NCI-H345 (cell line): ENCODE data around the gene DPM1.
"Not testable (repeated sequence)": the region's sequence is repeated elsewhere in the genome, so short reads cannot be mapped to it uniquely, and the experiment has no call there.

Experiments used
- DNase-seq: peaks from one replicate; lab custom pipeline; 2025; lab: John Stamatoyannopoulos, UW

DPM1 gene

DNA sequence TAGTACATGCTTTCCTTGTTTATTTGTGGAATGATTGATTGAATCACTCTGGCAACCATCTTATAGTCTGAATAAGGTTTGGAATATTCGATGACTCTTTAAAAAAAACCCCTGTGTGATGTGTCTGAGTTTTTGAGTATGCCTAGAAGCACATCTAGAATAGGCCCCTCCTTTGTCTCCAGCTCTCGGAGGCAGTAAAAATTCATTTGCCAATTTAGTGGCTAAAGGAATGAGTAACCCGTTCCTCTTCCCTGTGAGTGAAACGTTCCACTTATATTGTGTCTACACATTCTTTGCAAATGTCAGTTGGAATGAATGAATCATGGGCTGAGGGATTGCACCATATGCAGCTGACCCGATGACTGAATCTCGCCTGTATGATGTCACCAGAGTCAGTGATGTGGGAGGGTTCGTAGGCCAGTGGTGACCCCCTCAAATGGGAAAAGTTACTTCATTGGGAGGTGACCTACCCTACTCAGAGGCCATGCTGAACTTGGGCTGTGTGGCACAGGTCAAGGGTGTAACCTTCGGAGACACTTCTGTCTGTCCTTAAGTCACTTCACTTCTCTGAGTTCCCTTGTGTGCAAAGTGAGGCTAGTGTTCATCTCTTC, 21.8 kb upstream of the DPM1 start:
- DNase-seq, result no peak

DNA sequence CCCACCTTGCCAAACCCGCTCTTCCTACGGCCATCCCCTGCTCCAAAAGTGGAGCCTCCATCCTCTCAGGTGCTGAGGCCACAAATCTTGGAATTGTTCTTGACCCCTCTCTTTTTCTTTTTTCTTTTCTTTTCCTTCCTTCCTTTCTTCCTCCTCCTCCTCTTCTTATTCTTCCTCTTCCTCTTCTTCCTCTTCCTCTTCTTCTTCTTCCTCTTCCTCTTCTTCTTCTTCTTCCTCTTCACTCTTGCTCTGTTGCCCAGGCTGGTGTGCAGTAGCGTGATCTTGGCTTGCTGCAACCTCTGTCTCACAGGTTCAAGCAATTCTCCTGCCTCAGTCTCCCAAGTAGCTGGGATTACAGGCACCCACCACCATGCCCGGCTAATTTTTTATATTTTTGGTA, 20.2 kb upstream of the DPM1 start:
- not testable (repeated sequence) for DNase-seq

DNA sequence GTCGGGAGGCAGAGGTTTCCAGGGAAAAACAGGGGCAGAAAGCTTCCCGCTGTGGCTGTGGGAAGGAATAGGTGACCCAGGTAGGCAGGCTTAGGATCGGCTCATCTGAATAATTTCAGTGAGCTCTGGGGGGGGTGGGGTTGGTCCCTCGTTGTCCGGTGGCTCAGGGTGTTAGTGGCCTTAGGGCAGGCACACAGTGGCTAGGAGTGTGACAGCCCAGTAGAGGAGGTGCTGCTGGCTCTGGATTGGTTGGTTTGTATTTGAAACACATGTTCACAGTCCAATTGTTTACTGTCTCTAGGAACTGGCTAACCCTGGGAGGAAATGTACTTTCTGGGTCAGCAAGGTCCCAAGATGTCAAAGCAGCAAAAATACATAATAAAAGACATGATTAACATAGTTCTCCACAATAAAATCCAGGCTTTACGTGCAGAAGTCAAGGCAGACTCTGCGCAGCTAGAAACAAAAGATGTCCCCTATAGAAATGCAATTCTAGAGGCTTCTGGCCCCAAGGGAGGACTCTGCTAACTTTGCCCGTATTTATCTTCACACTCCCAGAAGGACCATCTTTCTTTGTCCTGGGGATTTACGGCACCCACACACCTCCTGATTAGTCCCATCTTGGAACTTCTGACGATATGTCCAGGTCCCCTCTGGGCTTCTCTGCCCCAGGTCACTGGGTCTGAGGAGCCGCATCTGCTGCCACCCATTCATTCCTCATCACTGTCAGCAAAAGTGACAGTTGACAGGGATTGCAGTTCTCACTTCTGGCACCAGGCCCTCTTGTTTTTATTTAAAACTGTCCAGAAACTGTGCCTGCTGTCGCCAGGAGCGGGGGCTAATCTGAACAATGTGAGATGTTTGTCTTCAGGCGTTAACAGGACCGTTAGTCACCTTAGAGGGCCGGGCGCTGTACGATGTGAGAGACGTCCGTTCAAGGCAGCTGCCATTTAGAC, 19.0 kb upstream of the DPM1 start:
- no peak for DNase-seq

DNA sequence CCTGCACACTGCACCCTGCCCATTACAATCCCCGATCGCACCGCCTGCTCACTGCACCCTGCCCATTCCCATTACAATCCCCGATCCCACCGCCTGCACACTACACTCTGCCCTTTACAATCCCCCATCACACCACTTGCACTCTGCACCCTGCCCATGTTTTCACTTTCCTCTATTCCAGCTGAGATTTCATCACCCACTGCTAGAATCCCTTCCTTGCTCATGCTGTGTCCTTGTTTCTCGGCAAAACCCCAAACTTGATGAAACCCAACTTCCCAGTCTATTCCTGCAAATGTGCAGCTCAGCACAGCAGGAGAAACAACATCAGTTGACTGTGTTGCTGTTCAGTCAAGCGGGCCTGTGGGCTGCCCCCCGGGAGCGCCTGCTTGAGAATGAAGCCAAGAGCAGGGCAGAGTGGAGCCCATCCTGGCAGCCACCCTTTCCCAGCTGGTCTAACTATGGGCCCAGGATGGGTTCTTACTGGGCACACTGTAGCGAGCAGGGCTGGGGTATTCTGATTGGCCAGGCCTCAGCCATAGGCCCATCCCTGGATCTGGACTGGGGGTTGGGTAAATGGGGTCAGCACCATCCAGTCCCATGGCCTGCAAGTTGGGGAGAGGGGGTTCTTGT, 17.5 kb upstream of the DPM1 start:
- no peak for DNase-seq

DNA sequence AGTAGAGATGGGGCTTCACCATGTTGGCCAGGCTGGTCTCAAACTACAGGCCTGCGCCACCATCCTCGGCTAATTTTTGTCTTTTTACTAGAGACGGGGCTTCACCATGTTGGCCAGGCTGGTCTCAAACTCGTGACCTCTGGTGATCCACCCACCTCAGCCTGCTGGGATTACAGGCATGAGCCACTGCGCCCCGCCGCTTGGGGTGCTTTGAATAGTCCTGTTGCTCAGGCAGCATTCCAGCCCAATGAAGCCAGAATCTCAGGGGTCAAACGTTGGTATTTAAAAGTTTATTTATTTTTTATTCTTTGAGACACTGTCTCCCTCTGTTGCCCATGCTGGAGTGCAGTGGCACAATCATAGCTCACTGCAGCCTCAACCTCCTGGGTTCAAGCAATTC, 11.6 kb upstream of the DPM1 start:
- DNase-seq, result no peak

DNA sequence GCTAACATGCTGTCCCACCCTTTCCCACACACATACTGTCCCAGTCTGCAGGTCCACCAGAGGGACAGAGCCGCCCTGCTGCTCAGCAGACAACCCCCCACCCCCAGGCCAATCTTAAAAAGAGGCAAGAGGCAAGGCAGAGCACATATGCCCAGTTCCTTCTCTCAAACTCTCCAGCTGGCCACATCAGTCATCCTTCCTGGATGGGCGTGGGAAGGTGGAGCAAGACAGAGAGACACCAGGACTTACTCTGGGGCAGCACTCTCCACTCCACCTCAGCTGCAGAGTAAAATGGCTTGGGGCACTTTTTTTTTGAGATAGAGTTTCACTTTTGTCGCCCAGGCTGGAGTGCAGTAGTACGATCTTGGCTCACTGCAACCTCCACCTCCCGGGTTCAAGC, 11.1 kb upstream of the DPM1 start:
- no peak for DNase-seq

DNA sequence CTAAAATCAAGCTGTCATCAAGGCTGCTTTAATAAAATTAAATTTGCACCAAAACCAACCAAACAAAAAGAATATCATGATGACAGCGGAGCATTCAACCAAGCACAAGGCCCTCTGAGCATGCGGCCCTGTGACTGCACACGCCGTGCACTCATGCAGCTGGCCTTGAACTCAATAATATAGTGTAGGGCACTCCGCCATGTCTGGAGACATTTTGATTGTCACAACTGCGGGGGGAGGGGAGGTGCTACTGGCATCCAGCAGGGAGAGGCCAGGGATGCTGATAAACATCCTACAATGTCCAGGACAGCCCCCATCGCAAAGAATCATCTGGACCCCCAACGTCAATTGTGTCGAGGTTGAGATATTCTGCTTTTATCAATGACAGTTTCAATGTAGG, 10.0 kb upstream of the DPM1 start:
- no peak for DNase-seq

DNA sequence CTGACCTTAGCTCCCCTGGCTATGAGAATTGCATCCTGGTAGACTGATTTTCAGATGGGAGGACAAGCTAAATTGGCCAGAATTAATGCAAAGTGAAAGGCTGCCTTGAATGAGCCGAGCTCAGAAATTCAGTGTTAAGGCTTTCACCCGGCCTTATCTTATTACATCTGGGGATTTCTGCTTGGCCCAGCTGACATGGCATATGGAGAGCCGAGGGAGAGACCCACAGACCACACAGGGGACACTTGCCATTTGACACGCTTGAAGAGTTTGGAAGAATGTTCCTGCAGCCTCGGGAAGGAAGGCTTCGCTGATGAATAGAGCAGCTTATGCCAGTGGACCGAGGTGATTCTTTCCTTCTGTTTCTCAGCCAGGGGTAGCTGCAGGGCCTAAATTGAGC, 9.3 kb upstream of the DPM1 start:
- no peak for DNase-seq

DNA sequence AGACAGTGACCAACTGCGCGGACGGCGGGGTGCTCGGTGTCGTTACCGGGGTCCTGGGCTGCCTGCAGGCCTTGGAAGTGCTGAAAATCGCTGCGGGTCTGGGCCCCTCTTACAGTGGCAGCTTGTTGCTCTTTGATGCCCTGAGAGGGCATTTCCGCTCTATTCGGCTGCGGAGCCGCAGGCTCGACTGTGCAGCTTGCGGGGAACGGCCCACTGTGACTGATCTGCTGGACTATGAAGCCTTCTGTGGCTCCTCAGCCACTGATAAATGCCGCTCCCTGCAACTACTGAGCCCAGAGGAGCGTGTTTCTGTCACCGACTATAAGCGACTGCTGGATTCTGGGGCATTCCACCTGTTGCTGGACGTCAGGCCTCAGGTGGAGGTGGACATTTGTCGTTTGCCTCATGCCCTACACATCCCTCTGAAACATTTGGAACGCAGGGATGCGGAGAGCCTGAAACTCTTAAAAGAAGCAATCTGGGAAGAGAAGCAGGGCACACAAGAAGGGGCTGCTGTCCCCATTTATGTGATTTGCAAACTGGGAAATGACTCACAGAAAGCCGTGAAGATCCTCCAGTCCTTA, 1.3 kb upstream of the DPM1 start:
- DNase-seq, result no peak

DNA sequence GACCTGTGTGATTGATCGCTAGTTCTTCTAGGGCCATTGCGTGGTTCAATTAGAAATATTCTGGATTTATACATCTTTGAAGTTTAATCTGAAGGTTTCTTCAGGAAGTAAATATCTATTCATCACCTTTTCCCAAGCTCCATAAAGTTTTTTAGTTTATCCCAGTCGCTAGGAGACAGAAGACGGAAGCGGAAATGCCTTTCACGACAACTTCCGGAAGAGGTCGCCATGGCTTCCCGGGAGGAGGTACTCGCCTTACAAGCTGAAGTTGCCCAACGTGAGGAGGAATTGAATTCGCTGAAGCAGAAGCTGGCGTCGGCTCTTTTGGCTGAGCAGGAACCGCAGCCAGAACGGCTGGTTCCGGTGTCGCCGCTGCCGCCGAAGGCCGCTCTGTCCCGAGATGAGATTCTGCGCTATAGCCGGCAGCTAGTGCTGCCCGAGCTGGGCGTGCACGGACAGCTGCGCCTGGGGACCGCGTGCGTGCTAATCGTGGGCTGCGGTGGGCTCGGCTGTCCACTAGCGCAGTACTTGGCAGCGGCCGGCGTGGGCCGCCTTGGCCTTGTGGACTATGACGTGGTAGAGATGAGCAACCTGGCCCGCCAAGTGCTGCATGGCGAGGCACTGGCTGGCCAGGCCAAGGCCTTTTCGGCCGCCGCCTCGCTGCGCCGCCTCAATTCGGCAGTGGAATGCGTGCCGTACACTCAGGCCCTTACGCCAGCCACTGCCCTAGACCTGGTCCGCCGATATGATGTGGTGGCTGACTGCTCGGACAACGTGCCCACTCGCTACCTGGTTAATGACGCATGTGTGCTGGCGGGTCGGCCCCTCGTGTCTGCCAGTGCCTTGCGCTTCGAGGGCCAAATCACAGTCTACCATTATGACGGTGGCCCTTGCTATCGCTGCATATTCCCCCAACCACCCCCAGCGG, 547 bp upstream of the DPM1 start, which contains the start of gene MOCS3:
Gene MOCS3, plus strand, starts transcription at position 204 of the 928 bp plus-strand sequence. Its CDS starts 25 bp downstream, at position 229.
- DNase-seq, result peak; percentile 96

DNA sequence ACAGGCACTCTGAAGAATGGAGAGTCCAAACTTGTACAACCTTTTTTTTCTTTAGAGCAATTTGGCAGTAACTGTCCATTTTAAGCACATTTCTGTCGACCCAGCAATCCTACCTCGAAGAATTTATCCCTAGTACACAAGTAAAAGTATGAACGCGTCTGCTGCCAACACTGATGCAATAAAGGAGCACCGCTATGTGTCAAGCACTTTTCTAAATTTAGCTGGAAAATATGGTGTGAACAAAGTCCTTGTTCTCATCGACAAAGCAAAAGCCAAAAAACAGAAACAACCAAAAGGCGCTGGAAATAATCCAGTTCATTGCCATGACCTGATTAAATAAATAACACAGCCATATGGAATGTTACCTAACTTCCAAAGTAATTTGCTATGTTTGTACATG, 1.1 kb downstream of the DPM1 start:
- DNase-seq, result no peak

DNA sequence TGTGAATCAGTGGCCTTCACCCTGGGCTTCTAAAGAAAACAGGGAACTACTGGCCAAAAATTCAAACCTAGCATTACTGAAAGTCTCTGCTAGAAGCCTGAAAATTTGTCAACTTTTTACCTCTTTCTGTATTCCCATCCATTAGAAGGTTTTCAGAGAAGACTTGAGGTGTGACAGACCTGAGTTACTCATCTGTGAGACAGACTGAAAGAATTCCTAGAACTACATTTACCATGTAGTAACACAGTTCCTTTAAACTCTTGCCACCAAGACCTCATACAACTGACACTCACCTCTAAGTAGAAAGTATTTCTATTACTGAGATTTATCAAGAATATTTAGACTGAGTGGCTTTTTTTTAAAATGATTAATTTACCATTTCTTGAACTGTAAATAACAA, 4.5 kb downstream of the DPM1 start:
- DNase-seq, result no peak

DNA sequence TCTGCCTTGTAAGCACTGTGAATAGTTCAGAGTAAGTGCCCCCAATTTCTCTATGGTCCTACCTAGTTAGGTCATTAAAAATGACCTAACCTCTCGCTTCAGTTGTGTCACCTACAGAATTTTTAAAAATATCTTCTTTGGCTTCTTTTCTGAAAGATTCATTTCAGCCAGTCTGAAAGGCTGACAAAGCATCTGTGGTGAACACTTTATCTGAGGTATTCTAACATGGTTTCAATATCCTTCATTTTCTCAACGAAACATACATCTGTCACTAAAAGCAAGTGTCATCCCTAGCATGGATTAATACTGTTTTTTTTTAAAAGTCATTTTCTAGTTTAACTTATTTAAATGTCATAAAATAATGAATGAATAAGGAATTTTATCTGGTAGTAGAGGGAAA, 5.1 kb downstream of the DPM1 start:
- DNase-seq, result no peak

DNA sequence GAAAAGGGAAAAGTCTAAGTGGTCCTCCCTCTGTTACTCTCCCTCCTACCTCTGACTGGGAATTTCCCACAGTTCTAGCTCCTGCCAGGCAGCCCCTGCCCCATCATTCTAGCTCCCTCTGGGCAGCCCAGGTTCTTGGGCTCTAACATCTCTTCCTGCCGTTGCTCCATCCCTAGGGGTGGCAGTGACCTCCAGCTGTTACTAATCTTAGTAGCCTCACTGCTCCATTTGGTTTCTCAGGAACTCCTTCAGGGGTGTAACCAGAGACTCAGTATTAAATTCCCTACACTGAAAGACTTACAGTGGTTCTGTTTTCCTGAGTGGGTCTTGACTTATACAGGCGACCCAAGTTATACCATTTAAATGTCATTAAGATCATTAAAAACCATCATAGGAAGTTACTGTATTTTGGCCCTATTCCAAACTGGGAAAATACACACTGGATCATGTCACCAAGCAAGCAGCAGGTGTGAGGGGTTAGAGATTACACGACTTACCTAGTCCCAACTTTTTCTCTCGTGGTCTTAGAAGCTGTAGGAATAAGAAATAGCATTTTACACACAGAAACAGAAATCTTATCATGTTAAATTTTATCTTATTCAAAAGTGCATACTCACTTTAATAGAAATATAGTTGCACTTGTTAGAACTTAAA, 10.1 kb downstream of the DPM1 start:
- no peak for DNase-seq

DNA sequence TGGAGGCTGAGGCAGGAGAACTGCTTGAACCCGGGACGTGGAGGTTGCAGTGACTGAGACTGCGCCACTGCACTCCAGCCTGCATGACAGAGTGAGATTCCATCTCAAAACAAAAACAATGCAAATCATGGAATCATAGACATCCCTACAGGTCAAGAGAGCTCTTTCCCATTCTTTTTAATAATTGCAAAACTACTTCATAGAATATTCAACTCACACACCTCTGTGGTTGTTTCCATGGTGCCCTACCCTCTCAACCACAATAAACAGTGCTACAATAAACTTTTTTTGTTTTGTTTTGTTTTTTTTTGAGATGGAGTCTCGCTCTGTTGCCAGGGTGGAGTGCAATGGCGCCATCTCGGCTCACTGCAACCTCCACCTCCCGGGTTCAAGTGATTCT, 15.3 kb downstream of the DPM1 start:
- no peak for DNase-seq

DNA sequence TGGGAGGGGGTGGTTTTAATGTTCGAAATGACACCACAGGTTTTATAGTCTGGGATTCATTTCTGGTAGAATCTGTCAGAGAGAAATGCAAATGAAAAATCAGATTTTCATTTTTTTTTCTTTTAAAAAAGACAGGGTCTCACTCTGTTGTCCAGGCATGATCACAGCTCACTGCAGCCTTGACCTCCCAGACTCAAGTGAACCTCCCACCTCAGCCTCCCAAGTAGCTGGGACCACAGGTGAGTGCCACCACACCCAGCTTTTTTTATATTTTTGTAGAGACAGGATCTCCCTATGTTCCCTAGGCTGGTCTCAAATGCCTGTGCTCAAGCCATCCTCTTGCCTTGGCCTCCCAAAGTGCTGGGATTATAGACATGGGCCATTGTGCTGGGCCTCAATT, 24.7 kb downstream of the DPM1 start:
- no peak for DNase-seq

DNA sequence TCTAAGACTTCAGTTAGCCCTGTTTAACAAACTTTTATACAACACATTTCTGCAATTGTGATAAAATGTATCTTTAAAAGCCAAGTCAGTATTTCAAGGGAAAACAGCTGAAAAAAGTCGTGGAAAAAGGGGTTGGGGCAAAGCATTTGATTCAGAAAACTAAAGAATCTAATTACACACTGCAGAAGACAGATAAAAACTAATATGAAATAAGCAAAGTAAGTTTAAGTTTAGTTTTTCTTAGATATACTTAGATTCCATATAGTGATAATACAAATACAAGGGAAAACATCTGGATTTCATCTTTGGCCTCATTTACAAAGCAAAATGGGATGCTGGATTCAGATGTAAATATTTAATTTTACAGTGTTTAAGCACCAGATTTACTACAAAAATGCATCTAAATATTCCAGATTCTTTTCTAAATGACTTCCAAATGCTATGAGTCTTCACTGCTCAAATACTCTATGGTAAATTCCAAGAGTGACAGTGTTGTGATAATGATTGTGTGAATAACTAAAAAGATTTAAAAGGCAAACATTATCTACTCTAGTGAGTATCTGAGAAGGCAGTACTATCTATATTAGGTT, 25.5 kb downstream of the DPM1 start:
- no peak for DNase-seq

DNA sequence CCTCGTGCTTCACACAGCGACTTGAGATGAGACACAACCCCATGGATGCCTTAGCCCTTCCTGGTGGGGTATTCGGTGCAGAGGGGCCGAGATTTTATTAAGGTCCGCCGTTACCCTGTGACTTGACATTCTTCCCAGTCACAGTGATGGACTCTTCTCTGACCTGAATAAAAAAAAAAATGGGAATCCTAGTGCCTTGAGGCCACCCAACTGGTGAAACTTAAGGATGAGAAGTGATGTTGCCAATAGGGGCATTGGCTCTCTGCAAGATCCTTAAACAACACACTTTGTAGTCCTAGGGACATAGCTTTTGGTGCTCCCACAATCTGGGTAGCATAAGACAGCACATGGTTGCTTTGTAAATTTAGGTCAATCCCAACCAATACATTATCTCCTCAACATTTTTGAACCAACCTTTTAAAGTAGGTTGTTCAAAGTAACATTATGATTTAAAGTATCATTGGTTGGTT, 26.3 kb downstream of the DPM1 start:
- no peak for DNase-seq

DNA sequence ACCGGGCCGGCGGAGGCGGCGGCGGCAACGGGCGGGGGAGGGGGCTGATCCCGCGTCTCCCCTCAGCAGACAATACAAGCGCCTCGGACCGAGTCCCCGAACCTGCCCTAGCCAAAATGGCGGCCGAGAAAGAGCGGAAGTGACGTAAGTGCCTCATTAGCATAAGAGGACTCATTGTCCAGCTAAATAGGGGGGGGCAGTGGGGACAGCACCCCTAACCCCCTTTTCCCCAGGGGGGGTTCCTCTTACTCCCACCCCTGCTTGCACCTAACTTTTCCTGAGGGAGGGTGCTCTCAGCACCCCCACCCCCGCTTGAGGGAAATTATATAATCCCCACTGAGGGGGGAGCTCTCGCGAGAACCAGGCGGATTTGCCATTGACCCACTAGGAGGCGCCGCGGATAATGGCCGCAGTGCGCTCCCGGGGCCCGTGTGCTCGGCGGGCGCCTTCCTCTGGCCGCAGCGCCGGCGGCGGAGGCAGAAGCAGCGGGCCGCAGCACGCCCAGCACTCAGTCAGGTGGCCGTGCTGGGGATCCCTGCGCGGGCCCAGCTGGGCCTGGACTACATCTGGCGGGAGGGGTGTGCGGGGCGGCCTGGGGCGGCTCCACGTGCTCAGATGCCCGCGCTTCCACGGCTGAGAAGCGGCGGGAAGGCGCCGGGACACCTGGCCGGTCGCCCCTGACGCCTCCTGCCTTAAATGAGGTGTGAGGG, 26.9 kb downstream of the DPM1 start, which contains the start of gene ADNP:
Gene ADNP, minus strand, starts transcription at position 132 of the 710 bp plus-strand sequence. CDS start 27,441 bp downstream, outside the sequence.
- DNase-seq, result peak; percentile 96

DNA sequence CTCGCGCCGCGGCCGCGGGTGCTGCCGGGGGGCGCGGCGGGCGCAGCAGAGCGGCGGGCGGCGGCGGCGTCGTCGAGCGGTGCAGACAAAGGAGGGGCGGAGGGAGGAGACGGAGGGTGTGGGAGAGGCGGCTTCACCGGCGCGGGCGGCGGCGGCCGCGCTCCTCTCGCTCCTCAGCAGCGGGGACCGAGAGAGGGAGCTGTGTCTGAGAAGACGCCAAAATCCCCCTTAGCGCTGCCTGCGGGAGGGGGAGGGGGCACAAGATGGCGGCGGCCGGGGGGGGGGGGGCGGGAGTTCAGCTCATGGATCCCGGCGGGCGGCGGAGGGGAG, 27.4 kb downstream of the DPM1 start:
- DNase-seq, result no peak
